HG02943 (cell line): ENCODE measurements around the gene CALN1.

Experiments used
- ATAC-seq: cut with Tn5 transposase; IDR thresholded peaks from one replicate; pipeline ENCODE4 v1.9.1; 2021; ENCODE audit warnings: mild to moderate bottlenecking, low read depth, moderate library complexity; ENCODE audit not compliant: unreplicated experiment

Gene CALN1

GRCh38 chr7:71911051-71911450, 501.1 kb downstream of the CALN1 start:
- no peak for ATAC-seq

- ATAC-seq, result no peak
These were observed 506.3 kb downstream of the CALN1 start for GRCh38 chr7:71905821-71906220.

GRCh38 chr7:71904484-71904883, 507.7 kb downstream of the CALN1 start:
- no peak for ATAC-seq

GRCh38 chr7:71900556-71900955, 511.6 kb downstream of the CALN1 start:
- no peak for ATAC-seq

GRCh38 chr7:71896535-71896934, 515.6 kb downstream of the CALN1 start:
- no peak for ATAC-seq

GRCh38 chr7:71886046-71886445, 526.1 kb downstream of the CALN1 start:
- ATAC-seq, result no peak

- no peak for ATAC-seq
These were observed 526.7 kb downstream of the CALN1 start for GRCh38 chr7:71885487-71885886.

GRCh38 chr7:71883415-71883814, 528.7 kb downstream of the CALN1 start:
- no peak for ATAC-seq

- ATAC-seq, result no peak
These were observed 540.7 kb downstream of the CALN1 start for GRCh38 chr7:71871446-71871845.

- ATAC-seq, result no peak
These were observed 541.3 kb downstream of the CALN1 start for GRCh38 chr7:71870812-71871211.

GRCh38 chr7:71868797-71869196, 543.3 kb downstream of the CALN1 start:
- ATAC-seq, result no peak

GRCh38 chr7:71867626-71868025, 544.5 kb downstream of the CALN1 start:
- no peak for ATAC-seq

GRCh38 chr7:71865172-71865571, 547.0 kb downstream of the CALN1 start:
- ATAC-seq, result no peak

- ATAC-seq, result no peak
These were observed 548.0 kb downstream of the CALN1 start for GRCh38 chr7:71864130-71864529.

- no peak for ATAC-seq
These were observed 551.6 kb downstream of the CALN1 start for GRCh38 chr7:71860572-71860971.

GRCh38 chr7:71857338-71857737, 554.8 kb downstream of the CALN1 start:
- ATAC-seq, result no peak

GRCh38 chr7:71854546-71855397, 557.4 kb downstream of the CALN1 start:
- no peak for ATAC-seq

GRCh38 chr7:71851776-71852498, 560.2 kb downstream of the CALN1 start:
- ATAC-seq, result no peak

- ATAC-seq, result no peak
These were observed 566.0 kb downstream of the CALN1 start for GRCh38 chr7:71846160-71846559.

- ATAC-seq, result no peak
These were observed 568.5 kb downstream of the CALN1 start for GRCh38 chr7:71843676-71844075.

- ATAC-seq, result no peak
These were observed 569.4 kb downstream of the CALN1 start for GRCh38 chr7:71842786-71843185.

- ATAC-seq, result no peak
These were observed 569.8 kb downstream of the CALN1 start for GRCh38 chr7:71842381-71842780.
